Astrocyte (in vitro differentiated cells and primary cell): ENCODE data around the gene JPH3.

Experiments
- CTCF ChIP-seq: IDR thresholded peaks from 2 replicates; pipeline ENCODE4 v1.5.1; 2011; ENCODE audit warnings: low read depth, mild to moderate bottlenecking, inconsistent platforms, low read length, moderate library complexity; ENCODE audit not compliant: insufficient read depth
- EZH2 ChIP-seq: IDR thresholded peaks from 2 replicates; pipeline ENCODE4 v1.6.1; 2012; ENCODE audit warnings: mild to moderate bottlenecking, low read length, inconsistent platforms; ENCODE audit not compliant: insufficient read depth

GRCh38 chr16:87664792-87665191 lies 62.5 kb downstream of the JPH3 start:
- TF ChIP-seq CTCF (no peak), EZH2 (no peak)
